Uterus (tissue), 4 donors: Measurements from ENCODE around the gene BTBD9. TPM values are rescaled to one million over a fixed set of nuclear protein-coding genes. Genes with fewer than 3 reads are reported as not detected.

Experiments used
- DNase-seq, 2 donors: peaks; one replicate each; pipeline ENCODE4 v3.0.0-alpha.2; 2019 to 2020
- H3K27ac ChIP-seq, 2 donors: fragments of 200-600 bp; sonication (generic); 1 replicate in 1 of 2; 2 replicates in 1 of 2; pipeline ENCODE4 v1.5.1; 2016 to 2018
- H3K27me3 ChIP-seq, 2 donors: fragments of 200-600 bp; sonication (generic); one replicate each; pipeline ENCODE4 v1.5.1; 2018 to 2019; ENCODE audit warnings: control low read depth in 1 of 2
- H3K36me3 ChIP-seq, 2 donors: fragments of 200-600 bp; sonication (generic); one replicate each; pipeline ENCODE4 v1.5.1; 2019; ENCODE audit warnings: control low read depth in 1 of 2
- H3K4me1 ChIP-seq, 2 donors: fragments of 200-600 bp; sonication (generic); one replicate each; pipeline ENCODE4 v1.5.1; 2018 to 2019; ENCODE audit warnings: control low read depth in 1 of 2
- H3K4me3 ChIP-seq, 2 donors: fragments of 200-600 bp; sonication (generic); 1 replicate in 1 of 2; 2 replicates in 1 of 2; pipeline ENCODE4 v1.5.1; 2018 to 2019; ENCODE audit warnings: mild to moderate bottlenecking in 1 of 2
- H3K9me3 ChIP-seq, 2 donors: fragments of 200-600 bp; sonication (generic); one replicate each; pipeline ENCODE4 v1.5.1; 2019; ENCODE audit warnings: control low read depth in 1 of 2
- CTCF ChIP-seq, 4 experiments: fragments of 200-600 bp in 2 of 4; fragments of 450-650 bp in 2 of 4; sonication (generic) in 2 of 4; IDR thresholded peaks; one replicate each; pipeline ENCODE4 v1.5.1; 2016 to 2019; ENCODE audit warnings: antibody characterized with exemption in 4 of 4, mild to moderate bottlenecking in 2 of 4, moderate library complexity in 1 of 4
- POLR2A ChIP-seq, 2 donors: fragments of 450-650 bp; IDR thresholded peaks; one replicate each; pipeline ENCODE4 v1.6.1; 2016; ENCODE audit warnings: antibody characterized with exemption in 2 of 2, mild to moderate bottlenecking in 1 of 2, moderate library complexity in 1 of 2
- intact Hi-C: fragments of 100-400 bp; cut with DNase I; formaldehyde crosslinking; loops from one replicate; pipeline ENCODE4 v1.15.1; 2023; ENCODE audit warnings: low total_unique reads
- total RNA-seq, 4 donors: library from RNA; depleted of rRNA in 3 of 4; stranded (reverse); fragments of >200 nt in 3 of 4; gene quantifications; one replicate each; pipeline versions ENCODE4 v1.1.0 to v1.2.4, GENCODE V29; 2014 to 2023
- donor health status: DM: yes; HTN: yes; CAD: no.

Gene BTBD9
- total RNA-seq, 4 donors from 2014 or later = 10.3 to 50.3 (median 34.4) TPM

DNA sequence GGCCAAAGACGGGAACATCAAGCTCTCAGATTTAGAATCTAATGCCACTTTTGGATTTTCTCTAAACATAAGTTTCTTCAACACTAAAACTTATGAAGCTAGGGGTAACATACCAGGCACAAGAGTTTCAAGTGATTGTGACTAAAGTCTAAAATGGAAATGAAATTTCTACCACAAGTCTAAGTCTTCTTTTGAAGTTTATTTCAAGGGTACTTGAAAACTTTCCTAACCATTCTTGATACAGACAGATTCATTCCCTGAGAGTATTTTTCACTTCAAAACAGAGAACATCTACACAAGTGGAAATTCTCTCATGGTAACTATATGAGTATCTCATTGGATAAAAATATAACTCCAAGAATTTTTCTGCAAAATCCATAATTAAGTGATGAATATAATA lies 56.2 kb downstream of the BTBD9 start:
- Histone ChIP-seq H3K4me3 (no peak overlapping the region), H3K4me1 (no peaks in the 10 kb centered on the region), H3K36me3 (no peaks in the 10 kb centered on the region), H3K9me3 (no peaks in the 10 kb centered on the region), H3K27ac (no peak overlapping the region), H3K27me3 (no peaks in the 10 kb centered on the region)
- no peak for DNase-seq
- TF ChIP-seq CTCF (IDR thresholded peaks at IDR 0.05) = no peak
- no peak for TF ChIP-seq POLR2A (IDR thresholded peaks at IDR 0.05)
- intact Hi-C loops = no loop called here

DNA sequence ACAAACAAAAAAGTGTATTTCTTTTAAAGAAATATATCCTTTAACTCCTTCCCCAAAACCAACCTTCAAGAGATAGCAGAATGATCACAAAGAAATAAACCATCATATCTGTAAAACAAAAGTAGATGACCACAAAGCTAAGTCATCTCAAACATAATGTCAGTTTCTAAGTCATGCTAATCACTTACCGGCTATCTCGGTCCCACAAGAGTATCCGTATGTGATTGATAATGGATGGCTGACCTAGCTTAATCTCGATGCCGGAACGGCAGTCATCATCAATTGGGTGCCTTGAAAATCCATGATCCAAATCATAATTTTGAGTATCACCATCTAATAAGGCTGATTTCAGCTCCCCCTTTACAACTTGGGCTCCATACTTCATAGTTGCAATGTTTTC lies 59.7 kb downstream of the BTBD9 start:
- intact Hi-C loops = no loop called here
- Histone ChIP-seq H3K27ac (no peak overlapping the region), H3K4me1 (no peaks in the 10 kb centered on the region), H3K4me3 (no peak overlapping the region), H3K36me3 (no peaks in the 10 kb centered on the region), H3K27me3 (no peaks in the 10 kb centered on the region), H3K9me3 (no peaks in the 10 kb centered on the region)
- TF ChIP-seq CTCF (IDR thresholded peaks at IDR 0.05) (no peak), POLR2A (IDR thresholded peaks at IDR 0.05) (no peak)
- DNase-seq = no peak

DNA sequence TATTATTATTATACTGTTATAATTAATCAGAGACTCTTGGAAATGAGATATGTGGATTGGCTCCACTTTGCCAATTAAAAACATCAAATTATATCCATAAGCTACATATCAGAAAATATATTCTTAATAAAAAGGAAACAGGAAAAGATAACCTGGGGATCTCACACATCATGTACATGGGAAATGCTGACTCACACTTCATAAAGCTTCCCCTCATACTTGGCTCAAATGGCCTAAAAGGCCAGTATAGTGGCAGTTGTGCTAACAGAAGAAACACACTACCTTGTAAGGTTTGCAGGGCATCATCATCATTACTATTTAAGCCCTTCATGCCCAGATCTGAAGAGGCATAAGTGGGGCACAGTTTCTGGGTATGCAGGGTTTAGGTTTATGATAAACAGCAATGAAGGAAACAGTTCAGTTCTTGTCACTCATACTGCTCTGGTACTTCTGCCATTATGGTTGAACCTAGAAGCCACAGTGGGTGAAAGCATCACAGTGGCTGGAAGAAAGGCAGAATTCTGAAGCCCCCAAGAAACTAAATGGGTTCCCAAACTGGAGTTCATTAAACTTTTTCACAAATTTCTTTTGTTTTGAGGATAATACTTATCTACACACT lies 60.6 kb downstream of the BTBD9 start:
- H3K27me3 ChIP-seq = no peaks in the 10 kb centered on the region
- no peak overlapping the region for H3K27ac ChIP-seq
- H3K36me3 ChIP-seq = no peaks in the 10 kb centered on the region
- intact Hi-C loops = no loop called here
- no peak for TF ChIP-seq CTCF (IDR thresholded peaks at IDR 0.05)
- TF ChIP-seq POLR2A (IDR thresholded peaks at IDR 0.05) = no peak
- H3K4me1 ChIP-seq = no peaks in the 10 kb centered on the region
- H3K9me3 ChIP-seq = no peaks in the 10 kb centered on the region
- DNase-seq = no peak
- no peak overlapping the region for H3K4me3 ChIP-seq

DNA sequence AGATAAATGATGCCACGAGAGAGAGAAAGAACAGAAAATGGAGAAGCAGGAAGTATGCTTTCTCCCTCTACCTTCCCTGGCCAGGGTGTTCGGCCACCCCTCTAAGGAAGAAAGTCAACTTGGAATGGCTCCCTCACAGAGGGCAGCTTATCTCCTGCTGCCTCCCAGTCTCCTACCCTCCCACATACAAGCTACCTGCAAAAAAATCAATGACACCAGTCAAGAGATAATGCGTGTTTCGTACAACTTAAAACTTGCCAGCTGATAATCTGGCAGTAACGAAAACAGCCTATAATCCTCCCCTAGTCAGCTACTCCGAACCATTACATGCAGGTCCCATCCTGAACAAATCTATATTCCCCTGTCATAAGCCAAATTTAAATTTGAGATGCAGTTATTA lies 61.7 kb downstream of the BTBD9 start:
- Histone ChIP-seq H3K4me3 (no peak overlapping the region), H3K36me3 (no peaks in the 10 kb centered on the region), H3K9me3 (no peaks in the 10 kb centered on the region), H3K27ac (no peak overlapping the region), H3K4me1 (no peaks in the 10 kb centered on the region), H3K27me3 (no peaks in the 10 kb centered on the region)
- intact Hi-C loops = no loop called here
- no peak for DNase-seq
- TF ChIP-seq CTCF (IDR thresholded peaks at IDR 0.05) (no peak), POLR2A (IDR thresholded peaks at IDR 0.05) (no peak)

- no peak for TF ChIP-seq CTCF (IDR thresholded peaks at IDR 0.05)
- Histone ChIP-seq H3K4me1 (no peaks in the 10 kb centered on the region), H3K27ac (no peak overlapping the region), H3K4me3 (no peak overlapping the region), H3K36me3 (no peaks in the 10 kb centered on the region), H3K9me3 (no peaks in the 10 kb centered on the region), H3K27me3 (no peaks in the 10 kb centered on the region)
- no peak for DNase-seq
- intact Hi-C loops = no loop called here
These were observed 62.2 kb downstream of the BTBD9 start for GRCh38 chr6:38577492-38577891.
